Fibroblast of the aortic adventitia (primary cell): Measurements from ENCODE around the gene PCGF1. TPM values are rescaled to one million over a fixed set of nuclear protein-coding genes. Genes with fewer than 3 reads are reported as not detected.
A peak's percentile ranks its signal among the peaks of the same experiment; 100 is the strongest.

Source experiments
- DNase-seq: peaks from one replicate; pipeline ENCODE4 v3.0.0-alpha.2; 2010; ENCODE audit warnings: low read depth
- H3K4me3 ChIP-seq: 2 replicates; pipeline ENCODE4 v1.5.1; 2011; ENCODE audit warnings: low read depth, mild to moderate bottlenecking, control low read depth, low read length, moderate library complexity
- CTCF ChIP-seq: IDR thresholded peaks from 2 replicates; pipeline ENCODE4 v1.5.1; 2011; ENCODE audit warnings: mild to moderate bottlenecking, low read length, control low read depth, inconsistent platforms; ENCODE audit not compliant: insufficient read depth
- total RNA-seq: library from RNA; depleted of rRNA; stranded (reverse); fragments of >200 nt; gene quantifications from 2 replicates; pipeline ENCODE4 v1.2.3, GENCODE V29; 2012; ENCODE audit warnings: low replicate concordance

The PCGF1 gene
- total RNA-seq, 1 donor, result 27.5 TPM

GRCh38 chr2:74502147-74502719 lies 5.3 kb downstream of the PCGF1 start:
- no peak for DNase-seq
- TF ChIP-seq CTCF, result no peak
- H3K4me3 ChIP-seq, result peak overlapping the region; percentile 69

GRCh38 chr2:74501335-74502071 lies 6.0 kb downstream of the PCGF1 start:
- no peak for TF ChIP-seq CTCF
- no peak overlapping the region for H3K4me3 ChIP-seq
- DNase-seq, result no peak

GRCh38 chr2:74500578-74500946 lies 6.9 kb downstream of the PCGF1 start:
- TF ChIP-seq CTCF, result no peak
- H3K4me3 ChIP-seq, result no peak overlapping the region
- no peak for DNase-seq

- DNase-seq, result no peak
- H3K4me3 ChIP-seq, result no peak overlapping the region
- no peak for TF ChIP-seq CTCF
These were observed 7.4 kb downstream of the PCGF1 start for GRCh38 chr2:74499940-74500577.

GRCh38 chr2:74499267-74499939 lies 8.1 kb downstream of the PCGF1 start, which contains the start of gene LBX2:
Gene LBX2, minus strand, starts transcription at chr2:74499603. Its CDS starts 66 bp downstream, at chr2:74499537.
- H3K4me3 ChIP-seq, result peak within 1 kb of the TSS; percentile 49
- DNase-seq, result no peak

More at GRCh38 chr2:74499267-74499939, 8.1 kb downstream of the PCGF1 start, which contains the start of gene LBX2:
- TF ChIP-seq CTCF, result no peak
